HG03342 (cell line): ENCODE results near the gene RPS6KA1.

Source experiments
- ATAC-seq: cut with Tn5 transposase; IDR thresholded peaks from one replicate; pipeline ENCODE4 v1.9.1; 2021; ENCODE audit warnings: mild to moderate bottlenecking, moderate library complexity; ENCODE audit not compliant: unreplicated experiment

Gene RPS6KA1

GRCh38 chr1:26531651-26532131 lies 2.1 kb downstream of the RPS6KA1 start:
- no peak for ATAC-seq

DNA sequence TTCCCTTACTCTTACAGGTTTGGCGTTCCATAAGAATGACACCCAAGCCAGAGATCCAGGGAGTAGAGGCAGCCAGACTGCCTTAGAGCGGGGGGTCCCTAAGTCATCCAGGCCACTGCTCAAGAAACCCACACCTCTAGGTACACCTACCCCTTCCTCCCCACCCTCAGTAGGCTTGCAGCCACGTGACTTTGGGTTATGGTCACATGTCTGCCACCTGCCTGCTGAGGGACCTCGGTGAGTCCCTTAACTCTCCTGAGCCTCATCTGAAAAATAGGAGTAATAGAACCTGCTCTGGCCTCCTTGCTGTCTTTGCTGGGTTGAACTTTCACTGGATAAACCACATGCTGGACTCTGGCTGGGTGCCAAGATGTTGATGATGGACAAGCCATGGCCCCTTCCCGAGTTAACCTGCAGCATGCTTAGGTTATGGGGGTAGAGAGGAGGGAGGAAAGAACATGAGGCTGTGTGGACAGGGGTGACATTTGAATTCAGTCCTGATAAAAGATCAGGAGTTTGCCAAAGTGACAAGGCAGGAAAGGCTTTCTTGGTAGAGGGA lies 4.5 kb downstream of the RPS6KA1 start:
- no peak for ATAC-seq

DNA sequence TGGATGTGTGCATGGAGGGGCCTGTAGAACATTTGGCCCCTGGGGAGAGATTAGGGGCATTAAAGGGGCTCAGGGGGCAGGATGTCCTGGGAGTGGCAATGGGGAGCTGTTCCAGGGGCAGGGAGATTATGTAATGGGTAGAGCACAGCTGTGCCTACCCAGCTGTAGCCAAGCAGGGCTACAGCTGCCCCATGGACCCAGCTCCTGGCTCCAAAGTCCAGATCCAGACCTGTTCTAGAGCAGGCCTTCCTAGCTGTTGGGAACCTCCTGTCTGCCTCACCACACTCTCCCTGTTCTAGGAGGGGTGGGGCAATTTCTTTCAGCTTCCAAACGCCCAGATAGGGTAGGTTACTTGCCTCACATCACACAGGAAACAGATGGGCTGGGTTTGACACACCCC lies 5.6 kb downstream of the RPS6KA1 start:
- no peak for ATAC-seq

- no peak for ATAC-seq
These were observed 6.5 kb downstream of the RPS6KA1 start for GRCh38 chr1:26536081-26536480.

GRCh38 chr1:26536521-26536920 lies 7.0 kb downstream of the RPS6KA1 start:
- no peak for ATAC-seq

DNA sequence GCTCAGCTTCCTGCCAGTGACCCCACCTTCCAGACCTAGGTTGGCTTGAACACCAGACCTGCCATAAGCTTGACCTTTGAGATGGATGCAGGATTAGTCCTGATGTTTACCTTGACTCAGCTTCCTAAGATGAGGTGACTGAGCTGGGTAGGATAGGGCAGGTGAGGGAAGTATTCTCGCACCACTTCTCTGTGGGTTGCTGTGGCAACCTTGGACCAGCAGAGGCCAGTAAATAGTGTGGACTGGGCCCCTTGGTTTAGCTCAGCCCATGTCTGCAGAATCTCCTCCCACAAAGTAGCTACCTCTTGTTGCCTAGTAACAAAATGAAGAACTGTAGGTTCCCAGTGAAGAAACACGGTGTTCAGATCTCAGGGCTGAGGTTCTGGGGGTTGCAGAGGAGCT lies 8.4 kb downstream of the RPS6KA1 start:
- ATAC-seq = no peak

- ATAC-seq = no peak
These were observed 9.2 kb downstream of the RPS6KA1 start for GRCh38 chr1:26538480-26539412.

DNA sequence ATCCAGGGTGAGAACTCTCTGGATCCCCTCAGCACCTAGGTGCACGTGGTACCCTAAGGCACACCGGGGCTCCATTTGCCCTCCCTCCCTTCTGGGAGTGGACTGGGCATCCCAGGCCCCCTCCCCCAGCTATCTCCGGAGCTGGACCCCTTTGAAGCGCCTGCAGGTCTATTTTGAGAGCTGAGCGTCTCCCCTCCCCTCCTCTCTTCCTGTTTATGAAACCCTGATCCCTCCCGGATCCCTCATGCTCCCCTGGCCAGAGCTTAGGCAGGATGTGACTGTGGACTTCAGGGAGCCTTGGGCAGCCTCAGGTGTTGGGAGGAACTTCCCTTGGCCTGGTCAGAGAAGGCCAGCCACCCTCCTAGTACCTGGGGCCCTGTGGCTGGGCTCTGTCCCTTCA lies 10.2 kb downstream of the RPS6KA1 start:
- no peak for ATAC-seq

DNA sequence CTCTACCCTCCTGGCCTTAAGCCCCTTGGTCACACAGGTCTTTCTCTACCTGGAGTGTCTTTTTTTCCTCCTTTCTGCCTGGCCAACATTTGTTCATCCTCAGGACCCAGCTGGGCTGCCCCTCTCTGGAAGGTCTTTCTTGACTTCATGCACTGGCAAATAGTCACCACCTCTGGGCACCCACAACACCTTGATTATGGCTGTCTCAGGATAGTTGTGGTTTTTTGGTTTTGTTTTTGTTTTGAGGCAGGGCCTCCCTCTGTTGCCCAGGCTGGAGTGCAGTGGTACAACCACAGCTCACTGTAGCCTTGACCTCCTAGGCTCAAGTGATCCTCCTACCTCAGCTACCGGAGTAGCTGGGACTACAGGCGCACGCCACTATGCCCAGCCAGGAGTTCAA lies 10.8 kb downstream of the RPS6KA1 start:
- no peak for ATAC-seq

DNA sequence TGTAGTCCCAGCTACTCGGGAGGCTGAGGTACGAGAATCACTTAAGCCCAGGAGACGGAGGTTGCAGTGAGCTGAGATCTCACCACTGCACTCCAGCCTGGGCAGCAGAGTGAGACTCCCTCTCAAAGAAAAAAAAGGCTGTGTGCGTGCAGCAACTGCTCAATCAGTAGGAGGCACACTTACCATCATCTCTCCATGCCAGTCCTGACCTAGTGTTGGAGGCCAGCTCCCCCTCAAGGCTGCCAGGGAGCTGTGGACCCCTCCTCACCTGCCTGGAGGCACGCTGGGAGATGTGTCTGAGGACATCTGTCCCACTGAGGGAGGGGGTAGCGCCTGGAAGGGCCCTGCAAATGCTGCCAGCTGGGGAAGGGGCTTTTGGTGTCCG lies 11.9 kb downstream of the RPS6KA1 start:
- ATAC-seq = no peak

GRCh38 chr1:26541816-26542711 lies 12.5 kb downstream of the RPS6KA1 start:
- ATAC-seq = peak; percentile 53

DNA sequence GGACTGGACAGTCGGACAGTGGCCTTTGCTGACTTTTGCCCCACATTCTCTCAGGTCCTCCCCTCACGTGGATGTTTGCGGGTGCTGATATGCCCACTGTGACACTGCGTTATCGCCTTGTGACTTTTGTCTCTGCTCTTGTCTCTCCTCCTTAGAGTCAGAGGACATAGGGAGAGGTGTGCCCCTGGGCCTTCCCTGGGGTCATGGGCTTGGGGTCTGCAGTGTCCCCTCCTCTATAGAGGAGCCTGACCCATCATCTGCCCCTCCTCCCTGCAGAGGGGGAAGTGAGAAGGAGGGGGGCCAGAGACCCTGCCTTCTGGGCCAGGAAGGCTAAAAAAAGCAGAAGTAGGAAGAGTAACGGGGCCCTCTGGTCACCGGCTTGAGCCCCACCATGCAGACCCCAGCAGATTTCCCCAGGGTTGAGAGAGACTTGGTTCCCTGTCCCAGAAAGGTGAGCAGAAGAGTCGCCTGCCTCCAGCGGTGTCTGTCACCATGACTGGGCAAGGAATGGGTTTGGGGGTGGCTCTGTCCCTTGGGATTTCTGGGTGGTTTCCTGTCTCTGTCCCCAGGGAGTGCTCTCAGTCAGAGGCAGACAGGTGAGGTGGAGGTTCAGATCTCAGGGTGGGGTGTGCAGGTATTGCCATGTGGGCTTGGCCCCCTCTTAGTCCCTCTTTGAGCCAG lies 13.3 kb downstream of the RPS6KA1 start:
- ATAC-seq = no peak

DNA sequence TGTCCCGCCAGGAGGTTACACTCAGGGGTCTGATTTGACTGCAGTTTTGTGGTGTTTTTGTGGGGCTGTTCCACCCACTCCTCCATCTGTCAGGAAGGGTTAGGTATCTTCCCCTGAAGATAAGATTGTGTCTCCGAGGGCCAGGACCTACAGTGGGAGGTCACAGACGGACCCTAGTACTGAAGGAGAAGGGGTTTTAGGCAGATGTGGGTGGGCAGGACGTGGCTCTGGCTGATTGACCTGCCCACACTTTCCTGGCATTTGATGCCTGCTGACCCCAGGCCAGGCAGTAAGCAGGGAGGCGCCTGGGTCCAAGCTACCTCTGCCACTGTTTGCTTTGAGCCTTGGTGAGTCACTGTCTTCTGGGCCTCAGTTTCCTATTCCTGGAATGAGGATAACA lies 13.9 kb downstream of the RPS6KA1 start:
- no peak for ATAC-seq

DNA sequence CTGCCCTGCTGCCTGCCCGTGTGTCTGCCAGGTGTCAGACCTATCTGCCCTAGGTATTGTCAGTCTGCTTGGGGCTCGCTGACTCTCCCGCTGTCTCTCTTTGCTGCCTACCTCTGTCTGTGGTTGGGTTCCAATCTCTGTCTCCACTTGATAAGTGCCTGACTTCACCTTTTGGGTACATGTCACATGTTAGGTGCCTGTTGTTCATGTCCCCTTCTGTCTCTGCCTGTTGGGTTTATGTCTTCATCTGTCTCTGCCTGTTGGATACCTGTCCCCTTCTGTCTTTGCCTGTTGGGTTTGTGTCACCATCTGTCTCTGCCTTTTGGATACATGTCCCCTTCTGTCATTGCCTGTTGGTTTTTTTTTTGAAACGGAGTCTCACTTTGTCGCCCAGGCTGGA lies 14.6 kb downstream of the RPS6KA1 start:
- no peak for ATAC-seq

DNA sequence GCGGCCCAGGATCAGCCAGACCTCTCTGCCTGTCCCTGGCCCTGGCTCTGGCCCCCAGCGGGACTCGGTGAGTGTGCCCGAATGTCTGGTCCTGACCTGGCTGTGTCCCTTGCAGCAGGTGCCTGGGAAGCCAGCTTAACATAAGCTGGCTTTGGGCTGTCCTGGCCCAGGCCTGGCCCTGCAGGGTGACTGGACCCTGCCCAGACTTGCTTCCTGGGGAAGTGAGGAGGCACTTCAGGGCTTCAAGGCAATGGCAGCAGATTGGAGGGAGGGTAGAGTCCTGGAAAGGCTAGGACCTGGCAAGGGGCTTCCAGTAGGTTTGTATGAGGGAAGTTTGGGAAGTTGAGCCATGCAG lies 16.4 kb downstream of the RPS6KA1 start:
- no peak for ATAC-seq

GRCh38 chr1:26546375-26546774 lies 16.8 kb downstream of the RPS6KA1 start:
- ATAC-seq = no peak

DNA sequence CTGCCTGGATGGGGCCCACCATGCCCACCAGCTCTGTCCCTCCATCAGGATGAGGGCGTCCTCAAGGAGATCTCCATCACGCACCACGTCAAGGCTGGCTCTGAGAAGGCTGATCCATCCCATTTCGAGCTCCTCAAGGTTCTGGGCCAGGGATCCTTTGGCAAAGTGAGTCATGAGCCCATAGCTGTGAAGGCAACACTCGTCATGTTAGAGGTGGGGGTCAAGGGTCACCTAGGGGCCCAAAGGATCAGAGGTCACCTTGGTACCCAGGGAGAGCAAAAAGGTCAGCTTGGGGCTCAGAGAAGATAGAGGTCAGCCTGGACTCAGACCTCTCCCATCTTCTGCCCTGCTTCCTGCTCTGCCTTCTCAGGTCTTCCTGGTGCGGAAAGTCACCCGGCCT lies 17.3 kb downstream of the RPS6KA1 start:
- no peak for ATAC-seq

- no peak for ATAC-seq
These were observed 19.3 kb downstream of the RPS6KA1 start for GRCh38 chr1:26548841-26549240.

DNA sequence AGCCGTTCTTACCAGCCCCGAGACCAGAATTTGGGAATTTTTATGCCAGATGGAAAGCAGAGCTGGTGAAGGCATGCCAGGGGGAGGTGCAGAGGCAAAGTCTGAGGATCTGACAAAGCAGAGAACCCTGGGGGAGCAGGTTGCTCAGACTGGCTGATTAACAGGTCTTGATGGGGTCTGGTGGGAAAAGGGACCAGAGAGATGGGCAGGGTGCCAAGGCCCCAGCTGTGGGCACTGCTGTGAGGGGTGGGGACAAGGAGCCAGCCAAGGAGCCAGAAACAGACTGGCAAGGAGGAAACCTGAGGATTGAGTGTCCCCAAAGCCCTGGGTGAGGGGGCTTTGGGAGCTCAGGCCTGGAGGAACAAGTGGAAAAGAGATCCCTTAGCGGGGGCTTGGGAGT lies 21.4 kb downstream of the RPS6KA1 start:
- ATAC-seq = no peak

- no peak for ATAC-seq
These were observed 23.2 kb downstream of the RPS6KA1 start for GRCh38 chr1:26552720-26553119.
